Fibroblast of lung (primary cell): ENCODE measurements around the gene KHK. TPM values are rescaled to one million over a fixed set of nuclear protein-coding genes. Genes with fewer than 3 reads are reported as not detected.

ENCODE experiments used
- DNase-seq, 2 donors: peaks; one replicate each; pipeline versions ENCODE4 v3.0.0 to v3.0.0-alpha.2; 2010; ENCODE audit warnings: low read depth in 2 of 2
- H2AFZ ChIP-seq: 2 replicates; pipeline ENCODE4 v1.5.1; 2012; ENCODE audit warnings: low read length, control low read depth, inconsistent platforms
- H3K27ac ChIP-seq: 2 replicates; pipeline ENCODE4 v1.5.1; 2011; ENCODE audit warnings: low read length, control low read depth; ENCODE audit not compliant: insufficient read depth
- H3K27me3 ChIP-seq: 2 replicates; pipeline ENCODE4 v1.5.1; 2011; ENCODE audit warnings: mild to moderate bottlenecking, low read length; ENCODE audit not compliant: control insufficient read depth, insufficient read depth
- H3K36me3 ChIP-seq: 2 replicates; pipeline ENCODE4 v1.5.1; 2011; ENCODE audit warnings: low read length; ENCODE audit not compliant: control insufficient read depth, insufficient read depth
- H3K4me1 ChIP-seq: 2 replicates; pipeline ENCODE4 v1.5.1; 2011; ENCODE audit warnings: low read length; ENCODE audit not compliant: control insufficient read depth, insufficient read depth; ENCODE audit errors: extremely low read depth
- H3K4me2 ChIP-seq: 2 replicates; pipeline ENCODE4 v1.5.1; 2011; ENCODE audit warnings: low read length, control low read depth; ENCODE audit not compliant: insufficient read depth; ENCODE audit errors: extremely low read depth
- H3K4me3 ChIP-seq, 4 experiments: fragments of 200-600 bp in 1 of 4; sonication (generic) in 1 of 4; replicated peaks in 1 of 4; 2 replicates each; pipeline ENCODE4 v1.5.1; 2011 to 2016; ENCODE audit warnings: low read length in 4 of 4, low read depth in 3 of 4, mild to moderate bottlenecking in 3 of 4, control low read depth in 2 of 4, inconsistent platforms in 1 of 4, mixed read lengths in 1 of 4; ENCODE audit not compliant: insufficient read depth in 1 of 4; ENCODE audit errors: control extremely low read depth in 1 of 4
- H3K79me2 ChIP-seq: 2 replicates; pipeline ENCODE4 v1.5.1; 2012; ENCODE audit warnings: mild to moderate bottlenecking, low read length, inconsistent platforms; ENCODE audit not compliant: control insufficient read depth, insufficient read depth
- H3K9ac ChIP-seq: 2 replicates; pipeline ENCODE4 v1.5.1; 2011; ENCODE audit warnings: mild to moderate bottlenecking, low read length, control low read depth; ENCODE audit not compliant: insufficient read depth
- H3K9me3 ChIP-seq: 2 replicates; pipeline ENCODE4 v1.5.1; 2012; ENCODE audit warnings: low read depth, low read length; ENCODE audit not compliant: control insufficient read depth, insufficient read depth
- H4K20me1 ChIP-seq: 2 replicates; pipeline ENCODE4 v1.5.1; 2011; ENCODE audit warnings: low read length; ENCODE audit not compliant: control insufficient read depth, insufficient read depth; ENCODE audit errors: extremely low read depth
- EZH2 ChIP-seq: IDR thresholded peaks from 2 replicates; pipeline ENCODE4 v1.5.1; 2012; ENCODE audit warnings: low read length, control low read depth, mild to moderate bottlenecking; ENCODE audit errors: missing control alignments
- polyA plus RNA-seq, 2 donors: library from polyadenylated mRNA; depleted of rRNA in 1 of 2; stranded (reverse) in 1 of 2; unstranded in 1 of 2; fragments of >200 nt; gene quantifications; 2 replicates each; pipeline ENCODE4 v1.2.1, GENCODE V29; 2011 to 2012; ENCODE audit warnings: missing spikeins in 1 of 2
- total RNA-seq: library from RNA; depleted of rRNA; stranded (reverse); fragments of >200 nt; gene quantifications from 2 replicates; pipeline ENCODE4 v1.2.1, GENCODE V29; 2014
- TF ChIP-seq, protein P1 (sequence below), 2 donors: IDR thresholded peaks in 1 of 2; conservative IDR thresholded peaks in 1 of 2; 1 replicate in 1 of 2; 2 replicates in 1 of 2; pipeline ENCODE4 v1.5.1; 2011 to 2012; ENCODE audit warnings: low read length in 2 of 2, control low read depth in 1 of 2, inconsistent platforms in 1 of 2, low read depth in 1 of 2, mild to moderate bottlenecking in 1 of 2

Gene KHK
- total and polyA plus RNA-seq, 2 donors (not counting 1 experiment from before 2014, with no cell fraction given), result 0.17 to 1.3 TPM

DNA sequence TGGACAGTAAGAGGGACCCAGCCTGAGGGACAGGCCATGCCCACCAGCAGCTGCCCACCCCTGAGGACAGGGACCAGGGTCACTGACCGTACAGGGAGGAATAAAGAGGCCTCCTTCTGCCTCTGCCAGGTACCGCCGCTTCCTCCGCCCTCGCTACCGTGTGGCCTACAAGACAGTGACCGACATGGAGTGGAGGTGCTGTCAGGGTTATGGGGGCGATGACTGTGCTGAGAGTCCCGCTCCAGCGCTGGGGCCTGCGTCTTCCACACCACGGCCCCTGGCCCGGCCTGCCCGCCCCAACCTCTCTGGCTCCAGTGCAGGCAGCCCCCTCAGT lies 6.0 kb upstream of the KHK start:
- H3K4me3 ChIP-seq, result peak overlapping the region; percentile 84 to 97 (median 89)
- peaks cover 18% of the 10 kb centered on the region for H3K36me3 ChIP-seq
- no peaks in the 10 kb centered on the region for H3K9me3 ChIP-seq
- H2AFZ ChIP-seq, result no peak overlapping the region
- H3K4me1 ChIP-seq, result peaks cover 17% of the 10 kb centered on the region
- H3K79me2 ChIP-seq, result peaks cover 30% of the 10 kb centered on the region
- H3K4me2 ChIP-seq, result peak overlapping the region; percentile 99
- no peaks in the 10 kb centered on the region for H4K20me1 ChIP-seq
- DNase-seq, result no peak
- no peaks in the 10 kb centered on the region for H3K27me3 ChIP-seq
- peak overlapping the region; percentile 44 for H3K9ac ChIP-seq
- peak overlapping the region; percentile 94 for H3K27ac ChIP-seq
- TF ChIP-seq, protein P1, sequence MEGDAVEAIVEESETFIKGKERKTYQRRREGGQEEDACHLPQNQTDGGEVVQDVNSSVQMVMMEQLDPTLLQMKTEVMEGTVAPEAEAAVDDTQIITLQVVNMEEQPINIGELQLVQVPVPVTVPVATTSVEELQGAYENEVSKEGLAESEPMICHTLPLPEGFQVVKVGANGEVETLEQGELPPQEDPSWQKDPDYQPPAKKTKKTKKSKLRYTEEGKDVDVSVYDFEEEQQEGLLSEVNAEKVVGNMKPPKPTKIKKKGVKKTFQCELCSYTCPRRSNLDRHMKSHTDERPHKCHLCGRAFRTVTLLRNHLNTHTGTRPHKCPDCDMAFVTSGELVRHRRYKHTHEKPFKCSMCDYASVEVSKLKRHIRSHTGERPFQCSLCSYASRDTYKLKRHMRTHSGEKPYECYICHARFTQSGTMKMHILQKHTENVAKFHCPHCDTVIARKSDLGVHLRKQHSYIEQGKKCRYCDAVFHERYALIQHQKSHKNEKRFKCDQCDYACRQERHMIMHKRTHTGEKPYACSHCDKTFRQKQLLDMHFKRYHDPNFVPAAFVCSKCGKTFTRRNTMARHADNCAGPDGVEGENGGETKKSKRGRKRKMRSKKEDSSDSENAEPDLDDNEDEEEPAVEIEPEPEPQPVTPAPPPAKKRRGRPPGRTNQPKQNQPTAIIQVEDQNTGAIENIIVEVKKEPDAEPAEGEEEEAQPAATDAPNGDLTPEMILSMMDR (conservative IDR thresholded peaks at IDR 0.05 in 1 of 2, IDR thresholded peaks at IDR 0.05 in 1 of 2; ENCODE audit: low read depth in 1 of 2, low read length in 2 of 2), result no peak
- no peak for TF ChIP-seq EZH2

DNA sequence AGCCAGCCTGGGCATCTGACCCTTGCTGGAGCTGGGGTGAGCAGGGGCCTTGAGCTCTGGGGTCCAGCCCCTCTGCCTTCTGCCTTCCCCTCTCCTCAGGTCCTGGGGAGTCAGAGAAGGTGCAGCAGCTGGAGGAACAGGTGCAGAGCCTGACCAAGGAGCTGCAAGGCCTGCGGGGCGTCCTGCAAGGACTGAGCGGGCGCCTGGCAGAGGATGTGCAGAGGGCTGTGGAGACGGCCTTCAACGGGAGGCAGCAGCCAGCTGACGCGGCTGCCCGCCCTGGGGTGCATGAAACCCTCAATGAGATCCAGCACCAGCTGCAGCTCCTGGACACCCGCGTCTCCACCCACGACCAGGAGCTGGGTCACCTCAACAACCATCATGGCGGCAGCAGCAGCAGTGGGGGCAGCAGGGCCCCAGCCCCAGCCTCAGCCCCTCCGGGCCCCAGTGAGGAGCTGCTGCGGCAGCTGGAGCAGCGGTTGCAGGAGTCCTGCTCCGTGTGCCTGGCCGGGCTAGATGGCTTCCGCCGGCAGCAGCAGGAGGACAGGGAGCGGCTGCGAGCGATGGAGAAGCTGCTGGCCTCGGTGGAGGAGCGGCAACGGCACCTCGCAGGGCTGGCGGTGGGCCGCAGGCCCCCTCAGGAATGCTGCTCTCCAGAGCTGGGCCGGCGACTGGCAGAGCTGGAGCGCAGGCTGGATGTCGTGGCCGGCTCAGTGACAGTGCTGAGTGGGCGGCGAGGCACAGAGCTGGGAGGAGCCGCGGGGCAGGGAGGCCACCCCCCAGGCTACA lies 4.4 kb upstream of the KHK start:
- no peak overlapping the region for H3K9ac ChIP-seq
- DNase-seq, result no peak
- no peaks in the 10 kb centered on the region for H3K9me3 ChIP-seq
- no peak overlapping the region for H3K4me2 ChIP-seq
- peaks cover 16% of the 10 kb centered on the region for H3K4me1 ChIP-seq
- H3K36me3 ChIP-seq, result peaks cover 18% of the 10 kb centered on the region
- H3K79me2 ChIP-seq, result peaks cover 30% of the 10 kb centered on the region
- TF ChIP-seq EZH2, result no peak
- TF ChIP-seq, protein P1 (conservative IDR thresholded peaks at IDR 0.05 in 1 of 2, IDR thresholded peaks at IDR 0.05 in 1 of 2; ENCODE audit: low read depth in 1 of 2, low read length in 2 of 2), result no peak
- H2AFZ ChIP-seq, result no peak overlapping the region
- no peaks in the 10 kb centered on the region for H3K27me3 ChIP-seq
- no peaks in the 10 kb centered on the region for H4K20me1 ChIP-seq
- no peak overlapping the region for H3K4me3 ChIP-seq
- H3K27ac ChIP-seq, result no peak overlapping the region

DNA sequence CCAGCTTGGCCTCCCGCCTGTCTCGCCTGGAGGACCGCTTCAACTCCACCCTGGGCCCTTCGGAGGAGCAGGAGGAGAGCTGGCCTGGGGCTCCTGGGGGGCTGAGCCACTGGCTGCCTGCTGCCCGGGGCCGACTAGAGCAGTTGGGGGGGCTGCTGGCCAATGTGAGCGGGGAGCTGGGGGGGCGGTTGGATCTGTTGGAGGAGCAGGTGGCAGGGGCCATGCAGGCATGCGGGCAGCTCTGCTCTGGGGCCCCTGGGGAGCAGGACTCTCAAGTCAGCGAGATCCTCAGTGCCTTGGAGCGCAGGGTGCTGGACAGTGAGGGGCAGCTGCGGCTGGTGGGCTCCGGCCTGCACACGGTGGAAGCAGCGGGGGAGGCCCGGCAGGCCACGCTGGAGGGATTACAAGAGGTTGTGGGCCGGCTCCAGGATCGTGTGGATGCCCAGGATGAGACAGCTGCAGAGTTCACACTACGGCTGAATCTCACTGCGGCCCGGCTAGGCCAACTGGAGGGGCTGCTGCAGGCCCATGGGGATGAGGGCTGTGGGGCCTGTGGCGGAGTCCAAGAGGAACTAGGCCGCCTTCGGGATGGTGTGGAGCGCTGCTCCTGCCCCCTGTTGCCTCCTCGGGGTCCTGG lies 3.7 kb upstream of the KHK start:
- Histone ChIP-seq H3K27me3 (no peaks in the 10 kb centered on the region), H3K36me3 (peaks cover 18% of the 10 kb centered on the region), H4K20me1 (no peaks in the 10 kb centered on the region), H3K4me3 (no peak overlapping the region), H3K9ac (no peak overlapping the region), H3K4me1 (peaks cover 14% of the 10 kb centered on the region), H3K9me3 (no peaks in the 10 kb centered on the region), H3K79me2 (peaks cover 30% of the 10 kb centered on the region), H3K4me2 (no peak overlapping the region), H2AFZ (no peak overlapping the region), H3K27ac (no peak overlapping the region)
- TF ChIP-seq EZH2, result no peak
- TF ChIP-seq, protein P1 (conservative IDR thresholded peaks at IDR 0.05 in 1 of 2, IDR thresholded peaks at IDR 0.05 in 1 of 2; ENCODE audit: low read depth in 1 of 2, low read length in 2 of 2), result no peak
- no peak for DNase-seq
